GM12865 (cell line): ENCODE data around the gene VSIR.

Experiments
- DNase-seq: peaks from one replicate; pipeline ENCODE4 v3.0.0; 2010; ENCODE audit warnings: low read depth
- H3K4me3 ChIP-seq: 2 replicates; pipeline ENCODE4 v1.5.1; 2011; ENCODE audit warnings: mild to moderate bottlenecking, low read depth, low read length, control low read depth
- CTCF ChIP-seq: IDR thresholded peaks from 2 replicates; pipeline ENCODE4 v1.5.1; 2011; ENCODE audit warnings: low read length, control low read depth, low read depth, inconsistent platforms; ENCODE audit not compliant: insufficient read depth; ENCODE audit errors: missing control alignments

The VSIR gene

DNA sequence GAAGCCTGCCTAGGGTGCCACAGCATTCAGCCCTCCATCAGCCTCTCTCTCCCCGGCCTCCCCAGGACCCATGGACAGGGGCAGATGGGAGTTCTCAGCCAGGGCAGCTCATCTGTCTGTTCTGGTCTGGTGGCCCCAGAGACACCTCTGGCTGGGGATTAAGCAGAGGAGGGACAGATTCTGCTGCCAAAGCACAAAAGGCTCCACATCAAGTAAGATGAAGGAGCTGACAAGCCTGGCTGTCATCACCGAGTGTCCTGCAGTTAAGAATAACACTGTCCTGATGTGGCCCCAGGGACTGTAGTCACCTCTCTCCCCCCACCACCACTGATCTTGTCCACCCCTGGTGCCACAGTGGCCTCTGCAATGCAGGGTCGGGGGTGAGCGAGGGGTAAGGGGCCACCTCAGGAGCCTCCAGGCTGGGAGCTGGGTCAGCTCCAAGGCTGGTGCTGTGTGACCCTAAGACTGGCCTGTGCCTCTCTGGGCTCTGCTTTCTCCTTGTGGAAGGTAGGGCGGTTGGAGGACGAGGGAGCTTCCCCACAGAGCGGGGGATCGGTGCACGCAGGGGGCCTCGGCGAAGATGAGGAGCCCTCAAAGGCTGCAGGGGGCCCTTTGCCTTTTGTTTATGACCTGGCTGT, 72.5 kb downstream of the VSIR start:
- DNase-seq: no peak
- no peak overlapping the region for H3K4me3 ChIP-seq
- TF ChIP-seq CTCF: no peak

DNA sequence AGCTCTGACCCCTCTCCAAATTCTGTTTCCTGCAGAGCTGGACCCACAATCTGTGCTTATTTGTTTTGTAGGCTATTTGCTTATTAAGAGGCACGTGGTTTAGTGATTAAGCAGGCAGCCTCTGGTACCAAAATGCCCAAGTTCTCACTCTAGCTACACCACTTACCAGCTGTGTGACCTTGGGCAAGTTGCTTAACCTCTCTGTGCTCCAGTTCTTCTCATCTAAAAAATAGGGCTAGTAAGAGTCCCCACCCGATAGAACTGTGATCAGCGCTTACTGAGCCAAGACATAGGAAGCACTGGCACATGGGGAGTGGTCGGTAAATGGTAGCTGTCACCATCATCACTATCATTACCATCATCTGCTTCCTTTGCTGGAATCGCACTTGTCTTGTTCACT, 74.6 kb downstream of the VSIR start:
- no peak for TF ChIP-seq CTCF
- no peak for DNase-seq
- no peak overlapping the region for H3K4me3 ChIP-seq

GRCh38 chr10:71697938-71698709, 75.2 kb downstream of the VSIR start:
- no peak overlapping the region for H3K4me3 ChIP-seq
- peak; percentile 64 for DNase-seq

More at GRCh38 chr10:71697938-71698709, 75.2 kb downstream of the VSIR start:
- TF ChIP-seq CTCF: no peak
